ENCODE measurements around the gene DRAM1.
"Not testable (repeated sequence)": the region's sequence is repeated elsewhere in the genome, so short reads cannot be mapped to it uniquely, and the experiment has no call there.

DRAM1 gene

DNA sequence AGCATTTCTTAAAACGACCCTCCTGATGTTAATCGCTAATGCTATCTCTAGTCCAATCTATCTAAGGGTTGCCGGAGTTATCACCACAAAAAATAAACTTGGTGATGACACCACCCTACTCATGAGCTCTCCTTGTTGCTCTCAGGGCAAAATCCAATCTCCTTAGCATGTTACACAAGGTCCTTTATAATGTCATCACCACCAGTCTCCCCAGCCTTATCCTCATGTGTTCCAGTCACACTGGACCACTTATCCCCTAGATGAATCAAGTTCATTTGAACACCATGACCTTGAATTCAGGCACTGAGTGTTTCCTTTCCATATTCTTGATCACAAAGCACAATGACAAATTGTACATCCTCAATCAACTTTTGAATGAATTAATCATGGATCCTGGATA, 19.0 kb upstream of the DRAM1 start:
- DNase-seq: no peak

DNA sequence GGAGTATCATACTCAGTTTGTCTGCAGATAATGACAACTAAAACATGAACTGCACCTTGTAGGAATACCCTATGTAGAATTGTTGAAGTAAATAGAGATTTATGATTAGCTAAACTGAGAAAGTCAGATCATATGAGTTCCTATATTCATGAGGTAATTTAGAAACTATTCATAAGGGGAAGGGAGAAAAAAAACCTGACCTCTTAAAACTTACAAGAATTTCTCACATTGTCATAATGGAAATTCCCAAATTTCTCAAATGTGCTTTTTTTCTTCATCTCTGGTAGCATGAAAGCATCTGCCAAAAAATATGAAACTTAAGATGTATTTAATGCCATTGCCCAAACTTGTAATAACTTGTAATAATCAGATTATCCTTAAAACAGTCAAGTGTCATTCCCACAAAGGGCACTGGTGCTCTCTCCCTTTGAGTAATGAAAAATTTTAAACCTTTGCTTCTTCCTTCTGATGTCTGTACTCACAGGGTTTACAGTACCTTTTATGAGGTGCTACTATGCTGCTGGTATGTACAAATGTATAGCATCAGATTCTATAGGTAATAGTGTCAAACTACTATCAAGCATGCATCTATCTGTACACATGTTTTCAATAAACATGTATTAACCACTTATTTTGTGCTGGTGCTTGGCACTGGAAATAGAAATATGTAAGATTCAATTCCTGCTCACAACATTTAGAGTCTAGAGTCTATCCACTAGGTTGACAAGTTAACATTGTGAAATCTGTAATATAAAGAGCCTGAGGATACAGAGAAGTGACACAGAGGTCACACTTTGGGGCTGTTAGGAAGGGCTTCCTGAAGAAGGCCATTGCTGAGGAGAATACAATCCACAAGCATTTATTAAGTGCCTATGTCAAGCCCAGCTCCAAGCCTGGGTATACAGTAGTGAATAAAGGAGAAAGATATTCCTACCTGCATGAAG, 17.4 kb upstream of the DRAM1 start:
- no peak for DNase-seq

DNA sequence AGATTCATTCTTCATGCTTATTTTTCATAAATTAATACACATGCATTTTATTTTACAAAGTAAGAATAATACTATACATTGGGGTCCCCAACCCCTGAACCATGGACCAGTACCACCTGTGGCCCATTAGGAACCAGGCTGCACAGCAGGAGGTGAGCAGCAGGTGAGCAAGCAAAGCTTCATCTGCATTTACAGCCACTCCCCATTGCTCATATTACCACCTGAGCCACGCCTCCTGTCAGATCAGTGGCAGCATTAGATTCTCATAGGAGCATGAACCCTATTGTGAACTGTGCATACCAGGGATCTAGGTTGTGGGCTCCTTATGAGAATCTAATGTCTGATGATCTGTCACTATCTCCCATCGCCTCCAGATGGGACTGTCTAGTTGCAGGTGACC, 15.7 kb upstream of the DRAM1 start:
- DNase-seq: not testable (repeated sequence)

- DNase-seq: no peak
These were observed 15.1 kb upstream of the DRAM1 start for GRCh38 chr12:101862245-101862644.

GRCh38 chr12:101863981-101864380, 13.4 kb upstream of the DRAM1 start:
- no peak for DNase-seq

- no peak for DNase-seq
These were observed 10.6 kb upstream of the DRAM1 start for GRCh38 chr12:101866615-101867373.

GRCh38 chr12:101867619-101868018, 9.8 kb upstream of the DRAM1 start:
- DNase-seq: not testable (repeated sequence)

DNA sequence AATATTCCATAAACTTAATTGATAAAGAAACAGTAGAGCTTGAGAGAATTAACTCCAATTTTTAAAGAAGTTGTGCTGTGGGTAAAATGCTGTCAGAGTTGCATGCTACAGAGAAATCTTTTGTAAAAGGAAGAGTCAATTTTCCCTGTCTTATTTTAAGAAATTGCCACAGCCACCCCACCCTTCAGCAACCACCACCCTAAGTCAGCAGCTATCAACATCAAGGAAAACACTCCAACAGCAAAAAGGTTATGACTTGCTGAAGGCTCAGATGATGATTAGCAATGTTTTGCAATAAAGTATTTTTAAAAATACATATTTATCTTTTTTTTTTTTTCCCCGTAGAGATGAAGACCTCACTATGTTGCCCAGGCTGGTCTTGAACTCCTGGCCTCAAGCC, 6.5 kb upstream of the DRAM1 start:
- DNase-seq: no peak

GRCh38 chr12:101875162-101875561, 2.2 kb upstream of the DRAM1 start:
- DNase-seq: no peak

DNA sequence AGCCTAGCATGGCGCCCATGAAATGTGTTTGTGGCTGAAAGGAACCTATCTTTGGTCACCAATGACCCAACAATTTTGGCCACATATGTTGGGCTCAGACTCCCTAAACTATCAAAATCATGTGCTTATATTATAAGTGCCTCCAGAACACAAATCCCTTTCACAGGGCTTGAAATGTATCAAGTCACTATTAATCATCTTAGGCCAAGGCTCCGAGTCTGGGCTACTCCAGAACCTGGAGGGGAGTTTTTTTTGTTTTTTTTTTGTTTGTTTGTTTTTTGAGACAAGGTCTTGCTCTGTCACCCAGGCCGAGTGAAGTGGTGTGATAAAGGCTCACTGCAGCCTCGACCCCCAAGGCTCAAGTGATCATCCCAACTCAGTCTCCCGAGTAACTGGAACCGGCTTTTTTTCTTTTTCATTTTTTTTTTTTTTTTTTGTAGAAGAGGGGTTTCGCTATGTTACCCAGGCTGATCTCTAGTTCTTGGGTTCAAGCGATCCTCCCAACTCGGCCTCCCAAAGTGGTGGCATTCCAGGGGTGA, 989 bp upstream of the DRAM1 start:
- DNase-seq: no peak

DNA sequence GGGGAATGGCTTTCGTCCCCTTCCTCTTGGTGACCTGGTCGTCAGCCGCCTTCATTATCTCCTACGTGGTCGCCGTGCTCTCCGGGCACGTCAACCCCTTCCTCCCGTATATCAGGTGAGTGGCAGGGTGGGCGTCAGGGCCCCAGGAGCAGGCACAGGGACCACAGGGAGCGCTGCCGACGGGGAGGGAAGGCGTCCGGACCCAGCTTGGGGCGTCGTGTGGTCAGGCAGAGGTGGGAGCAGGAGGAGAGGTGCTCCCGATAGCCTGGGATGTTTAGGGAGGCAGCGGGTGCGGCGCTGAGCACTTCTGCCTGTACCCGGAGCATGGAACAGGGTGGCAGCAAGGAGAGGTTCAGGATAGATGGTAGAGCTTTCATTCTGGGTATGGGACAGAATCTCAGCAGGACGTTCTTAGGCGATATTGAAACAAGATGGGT, 444 bp downstream of the DRAM1 start:
- DNase-seq: peak in 4 of 58 donors; percentile 18 to 43 (median 33)

- no peak for DNase-seq
These were observed 952 bp downstream of the DRAM1 start for GRCh38 chr12:101878243-101878821.

DNA sequence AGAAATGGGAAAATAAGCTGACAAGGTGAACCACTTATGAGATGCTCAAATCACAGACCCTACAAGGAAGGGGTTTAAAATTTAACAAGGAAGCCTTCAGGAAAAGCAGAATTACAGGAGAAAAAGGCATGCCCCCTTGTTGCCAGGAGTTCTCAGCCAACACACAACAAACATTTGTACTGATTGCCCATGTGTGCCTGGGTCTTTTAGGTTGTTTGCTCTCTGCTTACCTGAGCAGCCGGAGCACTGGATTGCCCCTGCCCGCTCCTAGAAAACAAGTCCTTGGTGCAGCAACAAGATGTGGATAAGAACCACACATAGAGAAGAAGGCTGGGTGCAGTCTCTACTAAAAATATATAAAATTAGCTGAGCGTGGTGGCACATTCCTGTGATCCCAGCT, 3.4 kb downstream of the DRAM1 start:
- DNase-seq: no peak

DNA sequence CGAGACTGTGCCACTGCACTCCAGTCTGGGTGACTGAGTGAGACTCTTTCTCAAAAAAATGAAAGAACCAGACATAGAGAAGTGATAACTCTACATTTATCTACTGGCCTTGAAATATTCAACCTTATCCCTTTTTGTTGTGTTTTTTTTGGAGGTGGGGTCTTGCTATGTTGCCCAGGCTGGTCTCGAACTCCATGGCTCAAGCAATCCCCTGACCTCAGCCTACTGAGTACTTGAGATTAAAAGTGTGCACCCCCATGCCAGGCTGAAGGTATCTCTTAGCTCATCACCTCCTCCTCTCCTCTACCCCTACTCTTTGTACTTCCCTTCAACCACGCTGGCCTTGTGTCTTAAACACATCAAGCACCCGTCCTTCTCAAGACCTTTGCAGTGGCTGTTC, 3.8 kb downstream of the DRAM1 start:
- DNase-seq: no peak

GRCh38 chr12:101884174-101884573, 6.8 kb downstream of the DRAM1 start:
- no peak for DNase-seq

DNA sequence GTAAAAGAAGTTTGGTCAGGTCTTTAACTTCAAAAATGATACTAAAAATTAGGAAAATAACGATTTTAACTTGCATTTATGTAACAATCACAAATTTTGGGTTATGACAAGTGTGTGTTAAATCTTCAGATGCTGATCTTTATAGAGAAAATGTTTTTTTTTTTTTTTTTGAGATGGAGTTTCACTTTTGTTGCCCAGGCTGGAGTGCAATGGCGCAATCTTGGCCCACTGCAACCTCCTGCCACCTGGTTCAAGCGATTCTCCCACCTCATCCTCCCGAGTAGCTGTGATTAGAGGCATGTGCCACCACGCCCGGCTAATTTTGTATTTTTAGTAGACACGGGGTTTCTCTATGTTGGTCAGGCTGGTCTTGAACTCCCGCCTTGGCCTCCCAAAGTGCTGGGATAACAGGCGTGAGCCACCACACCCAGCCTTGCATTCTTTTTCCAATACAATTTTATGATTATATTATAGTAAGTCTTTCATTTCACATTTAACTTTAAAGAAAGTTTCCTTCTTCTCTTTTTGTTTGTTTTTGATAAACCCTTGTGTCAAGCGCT, 7.5 kb downstream of the DRAM1 start:
- DNase-seq: not testable (repeated sequence)

DNA sequence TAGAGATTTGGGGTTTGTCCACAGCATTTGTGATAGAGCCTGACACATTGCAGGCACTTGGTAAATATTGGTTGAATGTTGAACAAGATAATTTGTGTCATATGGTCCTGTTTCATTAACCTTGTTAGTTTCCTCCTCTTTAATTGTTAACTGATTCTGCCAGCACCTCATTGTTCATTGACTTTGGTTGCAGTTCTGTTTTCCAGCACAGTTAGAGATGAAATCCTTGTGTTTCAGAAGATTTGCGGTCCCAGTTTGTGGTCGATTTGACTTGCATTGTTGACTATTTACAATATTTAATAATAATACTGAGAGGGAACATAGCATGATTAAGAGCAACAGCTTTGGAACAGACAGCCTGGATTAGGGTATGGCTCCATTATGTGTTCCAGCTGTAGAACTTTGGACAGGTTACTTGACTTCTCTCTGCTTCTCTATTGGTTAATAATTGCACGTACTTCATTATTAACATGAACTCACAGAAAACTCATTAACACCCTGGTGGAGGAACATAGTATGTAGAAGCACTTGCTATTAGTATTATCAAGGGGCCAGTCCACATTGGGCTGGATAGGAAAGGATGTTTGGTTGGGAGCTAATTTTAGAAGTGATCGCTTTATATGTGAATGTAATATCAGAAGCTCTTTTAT, 8.7 kb downstream of the DRAM1 start:
- no peak for DNase-seq

- no peak for DNase-seq
These were observed 11.9 kb downstream of the DRAM1 start for GRCh38 chr12:101889211-101889752.

DNA sequence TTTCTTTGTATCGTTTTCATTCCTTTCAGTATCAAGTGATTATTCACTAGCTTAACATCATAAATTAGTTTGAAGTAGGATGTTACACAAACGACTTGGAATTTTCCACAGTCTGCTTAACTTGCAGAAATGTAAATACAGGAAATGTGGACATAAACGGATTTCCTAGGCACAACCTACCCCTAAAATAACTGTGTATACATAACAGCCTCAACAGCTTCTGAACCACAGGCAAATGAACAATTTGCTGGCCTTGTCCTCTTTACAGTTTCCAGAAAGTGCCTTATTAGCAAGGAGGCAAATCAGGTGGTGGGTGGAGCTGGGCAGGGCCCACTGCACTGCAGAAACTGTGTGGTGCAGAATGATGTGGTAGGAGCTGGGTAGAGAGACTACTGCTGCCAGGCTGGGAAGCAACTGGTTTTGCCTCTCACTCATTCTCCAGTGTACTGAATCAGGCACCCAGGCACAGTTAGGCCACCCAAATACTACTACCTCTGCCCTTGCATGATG, 14.1 kb downstream of the DRAM1 start:
- no peak for DNase-seq

DNA sequence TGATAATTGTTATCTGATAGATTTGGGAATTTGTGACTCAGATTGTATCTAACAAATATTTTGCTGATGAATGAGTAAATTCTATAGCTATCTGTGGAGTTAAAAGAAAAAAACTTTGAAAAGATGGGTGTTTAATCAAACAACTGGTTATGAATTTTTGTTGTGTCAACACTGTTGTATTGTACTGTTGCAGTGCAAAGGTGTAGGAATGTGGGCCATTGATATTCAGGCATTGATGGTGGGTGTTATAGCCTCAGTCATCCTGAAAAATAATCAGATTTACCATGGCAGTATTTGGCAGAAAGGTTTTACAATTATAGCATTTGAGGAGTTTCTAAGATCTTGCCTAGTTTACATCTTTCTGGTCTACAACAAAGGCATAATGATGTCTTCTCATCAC, 15.4 kb downstream of the DRAM1 start:
- no peak for DNase-seq

Data from anterior cingulate cortex (tissue), 58 donors.